Spinal cord (tissue), 10 donors: ENCODE results near the gene GALR2. TPM values are rescaled to one million over a fixed set of nuclear protein-coding genes. Genes with fewer than 3 reads are reported as not detected.
A peak's percentile ranks its signal among the peaks of the same experiment; 100 is the strongest.
"Not testable (repeated sequence)": the region's sequence is repeated elsewhere in the genome, so short reads cannot be mapped to it uniquely, and the experiment has no call there.

Experiments used
- DNase-seq, 6 donors: peaks; one replicate each; pipeline versions ENCODE4 v3.0.0 to v3.0.0-alpha.2; 2013 to 2015; ENCODE audit warnings: low spot score in 6 of 6, low read depth in 4 of 6
- H3K27ac ChIP-seq: one replicate; pipeline ENCODE4 v1.5.1; 2013; ENCODE audit warnings: low read depth, low read length, control low read depth
- H3K27me3 ChIP-seq: one replicate; pipeline ENCODE4 v1.6.1; 2013; ENCODE audit warnings: low read length; ENCODE audit not compliant: control insufficient read depth, insufficient read depth
- H3K36me3 ChIP-seq: one replicate; pipeline ENCODE4 v1.6.1; 2013; ENCODE audit warnings: low read length; ENCODE audit not compliant: control insufficient read depth, insufficient read depth
- H3K4me1 ChIP-seq: one replicate; pipeline ENCODE4 v1.6.1; 2013; ENCODE audit warnings: low read length; ENCODE audit not compliant: control insufficient read depth, insufficient read depth
- H3K4me3 ChIP-seq: one replicate; pipeline ENCODE4 v1.5.1; 2013; ENCODE audit warnings: low read depth, low read length, control low read depth
- H3K9me3 ChIP-seq: one replicate; pipeline ENCODE4 v1.6.1; 2013; ENCODE audit warnings: low read length; ENCODE audit not compliant: control insufficient read depth, insufficient read depth
- WGBS: methylation state at CpG from one replicate; pipeline ENCODE4 v1.1.5; 2013; ENCODE audit warnings: missing lambda C conversion rate; ENCODE audit not compliant: insufficient coverage; 5-methylcytosine and 5-hydroxymethylcytosine counted together
- polyA plus RNA-seq, 2 donors: library from polyadenylated mRNA; unstranded; fragments of 120-200 nt; gene quantifications; one replicate each; pipeline ENCODE4 v1.2.1, GENCODE V29; 2013; ENCODE audit not compliant: insufficient read length in 2 of 2
- total RNA-seq, 2 donors: library from RNA; depleted of rRNA in 1 of 2; stranded (reverse); fragments of 120-200 nt in 1 of 2; fragments of >200 nt in 1 of 2; gene quantifications; one replicate each; pipeline versions ENCODE4 v1.2.3 to v1.2.4, GENCODE V29; 2013 to 2014
- donor health status: healthy.

GALR2 gene
- total and polyA plus RNA-seq, 4 donors, result 0.47 to 0.74 TPM; not detected in 2

DNA sequence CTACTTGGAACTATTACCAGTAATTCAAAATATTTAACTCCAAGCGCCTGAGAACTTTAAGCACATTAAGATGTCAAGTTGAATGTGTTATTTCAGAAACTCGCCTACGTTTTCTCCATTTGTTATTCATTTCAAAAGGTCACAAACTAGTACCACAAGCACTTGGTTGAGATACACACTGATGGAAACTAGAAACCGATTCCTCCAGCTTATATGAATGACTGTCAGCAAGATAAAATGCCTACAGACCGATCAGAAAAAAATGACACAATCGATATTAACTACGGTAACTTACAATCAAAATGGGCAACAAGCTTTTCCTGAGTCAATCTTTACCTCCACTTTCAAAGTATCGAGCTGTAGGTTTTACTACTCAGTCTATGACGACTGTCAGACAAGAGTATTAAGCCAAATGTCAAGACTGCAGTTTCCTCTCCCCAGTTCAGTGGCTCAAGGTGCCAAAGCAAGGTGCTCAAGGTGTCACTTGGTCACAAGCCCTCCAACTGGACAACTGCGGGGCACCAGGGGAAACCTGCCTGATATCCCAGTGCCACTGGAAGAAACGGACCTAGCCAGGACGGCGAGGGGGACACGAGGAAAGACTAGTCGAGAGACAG lies 2.9 kb upstream of the GALR2 start:
- peak overlapping the region; percentile 85 for H3K4me3 ChIP-seq
- H3K36me3 ChIP-seq, result peaks cover 23% of the 10 kb centered on the region
- H3K27me3 ChIP-seq, result peaks cover 33% of the 10 kb centered on the region
- no peaks in the 10 kb centered on the region for H3K9me3 ChIP-seq
- no peak overlapping the region for H3K27ac ChIP-seq
- WGBS, result 11% methylated on average over 11 of the region's 15 CpGs
- DNase-seq, result no peak
- peaks cover 28% of the 10 kb centered on the region for H3K4me1 ChIP-seq

GRCh38 chr17:76072148-76072858 lies 2.3 kb upstream of the GALR2 start, which contains the start of gene SRP68:
Gene SRP68 (minus strand): TSS chr17:76072517. CDS start chr17:76072491, 26 bp downstream.
- DNase-seq, result peak; percentile 74 to 98 (median 88)
- peaks cover 34% of the 10 kb centered on the region for H3K4me1 ChIP-seq
- H3K9me3 ChIP-seq, result no peaks in the 10 kb centered on the region
- WGBS, result under 1% methylated on average over 56 of the region's 57 CpGs
- H3K4me3 ChIP-seq, result peak within 1 kb of the TSS; percentile 85
- peak within 1 kb of the TSS; percentile 47 for H3K27ac ChIP-seq
- peaks cover 16% of the 10 kb centered on the region for H3K36me3 ChIP-seq
- H3K27me3 ChIP-seq, result peaks cover 40% of the 10 kb centered on the region

GRCh38 chr17:76075364-76076145 lies 974 bp downstream of the GALR2 start:
- peak in 2 of 6 donors; percentile 42 to 45 for DNase-seq
- Histone ChIP-seq H3K9me3 (no peaks in the 10 kb centered on the region), H3K4me1 (peaks cover 54% of the 10 kb centered on the region), H3K27me3 (peaks cover 64% of the 10 kb centered on the region), H3K27ac (no peak overlapping the region), H3K36me3 (no peaks in the 10 kb centered on the region), H3K4me3 (no peak overlapping the region)
- 2% methylated on average over 35 of the region's 48 CpGs for WGBS

- H3K9me3 ChIP-seq, result no peaks in the 10 kb centered on the region
- H3K27ac ChIP-seq, result no peak overlapping the region
- no peak overlapping the region for H3K4me3 ChIP-seq
- no peak for DNase-seq
- peaks cover 66% of the 10 kb centered on the region for H3K27me3 ChIP-seq
- H3K4me1 ChIP-seq, result peaks cover 57% of the 10 kb centered on the region
- peaks cover 1% of the 10 kb centered on the region for H3K36me3 ChIP-seq
- 3% methylated on average over 41 of the region's 41 CpGs for WGBS
Measured at GRCh38 chr17:76076146-76076764, 1.7 kb downstream of the GALR2 start.

DNA sequence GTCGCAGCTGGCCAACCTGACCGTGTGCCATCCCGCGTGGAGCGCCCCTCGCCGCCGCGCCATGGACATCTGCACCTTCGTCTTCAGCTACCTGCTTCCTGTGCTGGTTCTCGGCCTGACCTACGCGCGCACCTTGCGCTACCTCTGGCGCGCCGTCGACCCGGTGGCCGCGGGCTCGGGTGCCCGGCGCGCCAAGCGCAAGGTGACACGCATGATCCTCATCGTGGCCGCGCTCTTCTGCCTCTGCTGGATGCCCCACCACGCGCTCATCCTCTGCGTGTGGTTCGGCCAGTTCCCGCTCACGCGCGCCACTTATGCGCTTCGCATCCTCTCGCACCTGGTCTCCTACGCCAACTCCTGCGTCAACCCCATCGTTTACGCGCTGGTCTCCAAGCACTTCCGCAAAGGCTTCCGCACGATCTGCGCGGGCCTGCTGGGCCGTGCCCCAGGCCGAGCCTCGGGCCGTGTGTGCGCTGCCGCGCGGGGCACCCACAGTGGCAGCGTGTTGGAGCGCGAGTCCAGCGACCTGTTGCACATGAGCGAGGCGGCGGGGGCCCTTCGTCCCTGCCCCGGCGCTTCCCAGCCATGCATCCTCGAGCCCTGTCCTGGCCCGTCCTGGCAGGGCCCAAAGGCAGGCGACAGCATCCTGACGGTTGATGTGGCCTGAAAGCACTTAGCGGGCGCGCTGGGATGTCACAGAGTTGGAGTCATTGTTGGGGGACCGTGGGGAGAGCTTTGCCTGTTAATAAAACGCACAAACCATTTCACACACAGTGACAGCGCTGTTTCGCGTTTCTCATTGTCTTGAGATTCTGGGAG lies 2.4 kb downstream of the GALR2 start:
- Histone ChIP-seq H3K36me3 (peaks cover 8% of the 10 kb centered on the region), H3K9me3 (no peaks in the 10 kb centered on the region), H3K27ac (no peak overlapping the region), H3K4me3 (no peak overlapping the region), H3K27me3 (peaks cover 66% of the 10 kb centered on the region), H3K4me1 (peaks cover 57% of the 10 kb centered on the region)
- WGBS, result 3% methylated on average over 74 of the region's 82 CpGs
- DNase-seq, result peak in 1 of 6 donors; percentile 54

- DNase-seq, result peak in 1 of 6 donors; percentile 55
- peaks cover 66% of the 10 kb centered on the region for H3K27me3 ChIP-seq
- WGBS, result 29% methylated on average over 9 of the region's 12 CpGs
- peaks cover 15% of the 10 kb centered on the region for H3K36me3 ChIP-seq
- no peak overlapping the region for H3K4me3 ChIP-seq
- H3K9me3 ChIP-seq, result no peaks in the 10 kb centered on the region
- peaks cover 60% of the 10 kb centered on the region for H3K4me1 ChIP-seq
- H3K27ac ChIP-seq, result no peak overlapping the region
Measured at GRCh38 chr17:76077584-76078110, 3.1 kb downstream of the GALR2 start.

DNA sequence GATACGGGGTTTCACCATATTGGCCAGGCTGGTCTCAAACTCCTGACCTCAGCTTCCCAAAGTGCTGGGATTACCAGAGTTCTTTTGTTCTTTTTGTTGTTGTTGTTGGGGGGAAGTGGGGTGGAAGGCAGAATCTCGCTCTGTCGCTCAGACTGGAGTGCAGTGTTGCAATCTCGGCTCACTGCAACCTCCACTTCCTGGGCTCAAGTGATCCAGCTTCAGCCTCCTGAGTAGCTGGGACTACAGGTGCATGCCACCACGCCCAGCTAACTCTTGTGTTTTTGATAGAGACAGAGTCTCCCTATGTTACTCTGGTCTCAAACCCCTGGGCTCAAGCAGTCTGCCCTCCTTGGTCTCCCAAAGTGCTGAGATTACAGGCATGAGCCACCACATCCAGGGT lies 3.8 kb downstream of the GALR2 start:
- peaks cover 63% of the 10 kb centered on the region for H3K4me1 ChIP-seq
- not testable (repeated sequence) for H3K27ac ChIP-seq, H3K4me3 ChIP-seq, DNase-seq, H3K9me3 ChIP-seq
- WGBS, result 81% methylated on average over 4 of the region's 5 CpGs
- peaks cover 65% of the 10 kb centered on the region for H3K27me3 ChIP-seq
- H3K36me3 ChIP-seq, result peaks cover 22% of the 10 kb centered on the region

GRCh38 chr17:76078860-76079534 lies 4.4 kb downstream of the GALR2 start, which contains the start of gene ZACN:
Gene ZACN (plus strand): TSS chr17:76079182. CDS start chr17:76079265, 83 bp downstream.
- Histone ChIP-seq H3K27me3 (peaks cover 59% of the 10 kb centered on the region), H3K4me3 (no peak within 1 kb of the TSS), H3K4me1 (peaks cover 65% of the 10 kb centered on the region), H3K9me3 (no peaks in the 10 kb centered on the region), H3K36me3 (peaks cover 29% of the 10 kb centered on the region), H3K27ac (no peak within 1 kb of the TSS)
- WGBS, result 64% methylated on average over 17 of the region's 17 CpGs
- no peak for DNase-seq
